ENCODE results near the gene NEURL1. TPM values are rescaled to one million over a fixed set of nuclear protein-coding genes. Genes with fewer than 3 reads are reported as not detected.

NEURL1 gene
- total and polyA plus RNA-seq, 9 donors: 0.28 to 5.6 (median 3.1) TPM

DNA sequence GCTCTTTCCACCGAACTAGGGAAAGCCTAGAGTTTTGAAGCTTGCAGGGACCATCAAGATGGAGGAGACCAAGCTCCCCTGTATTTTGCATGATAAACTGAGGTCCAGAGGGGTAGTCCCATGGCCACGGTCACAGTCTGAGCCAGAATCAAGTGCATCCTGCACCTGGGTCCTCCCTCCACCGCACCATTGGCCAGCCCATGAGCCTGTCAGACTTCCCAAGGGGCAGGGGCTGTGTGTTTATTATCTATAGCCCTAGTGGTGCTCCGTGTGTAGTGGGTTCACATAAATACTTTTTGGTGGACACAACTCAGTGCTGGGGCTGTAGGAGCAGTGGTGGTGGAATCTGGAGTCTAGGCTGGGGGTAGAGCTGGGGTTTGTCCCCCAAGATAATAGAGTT is 18.1 kb upstream of the NEURL1 start:
- intact Hi-C loops (cut with DNase I): loop anchor here in 1 of 4 donors (2.0 kb wide), 1 partner anchor 57 kb away; no protein-coding TSS in a partner anchor
- 78 to 83% (median 79%) methylated on average over 4 of the region's 4 CpGs for WGBS, 3 donors
- Histone ChIP-seq H3K4me3 (no peak overlapping the region), H3K4me1 (ENCODE audit: insufficient read depth) (no peaks in the 10 kb centered on the region), H3K9me3 (no peaks in the 10 kb centered on the region), H3K27ac (no peak overlapping the region), H3K27me3 (no peaks in the 10 kb centered on the region), H3K36me3 (no peaks in the 10 kb centered on the region)
- DNase-seq: no peak
- TF ChIP-seq POLR2A (IDR thresholded peaks at IDR 0.05) (no peak), EP300 (IDR thresholded peaks at IDR 0.05) (no peak), CTCF (IDR thresholded peaks at IDR 0.05) (no peak)

- 67 to 72% (median 72%) methylated on average over 11 of the region's 11 CpGs for WGBS, 3 donors
- Histone ChIP-seq H3K27me3 (no peaks in the 10 kb centered on the region), H3K27ac (no peak overlapping the region), H3K9me3 (no peaks in the 10 kb centered on the region), H3K4me3 (no peak overlapping the region), H3K36me3 (no peaks in the 10 kb centered on the region), H3K4me1 (ENCODE audit: insufficient read depth) (peaks cover 1% of the 10 kb centered on the region)
- intact Hi-C loops (cut with DNase I): no loop called here
- no peak for DNase-seq
- TF ChIP-seq EP300 (IDR thresholded peaks at IDR 0.05) (no peak), CTCF (IDR thresholded peaks at IDR 0.05) (no peak), POLR2A (IDR thresholded peaks at IDR 0.05) (no peak)
These were observed 17.3 kb upstream of the NEURL1 start for GRCh38 chr10:103476046-103476768.

- no peaks in the 10 kb centered on the region for H3K27me3 ChIP-seq
- 90 to 92% (median 91%) methylated on average over 22 of the region's 22 CpGs for WGBS, 3 donors
These were observed 14.8 kb upstream of the NEURL1 start for GRCh38 chr10:103478671-103479070.

DNA sequence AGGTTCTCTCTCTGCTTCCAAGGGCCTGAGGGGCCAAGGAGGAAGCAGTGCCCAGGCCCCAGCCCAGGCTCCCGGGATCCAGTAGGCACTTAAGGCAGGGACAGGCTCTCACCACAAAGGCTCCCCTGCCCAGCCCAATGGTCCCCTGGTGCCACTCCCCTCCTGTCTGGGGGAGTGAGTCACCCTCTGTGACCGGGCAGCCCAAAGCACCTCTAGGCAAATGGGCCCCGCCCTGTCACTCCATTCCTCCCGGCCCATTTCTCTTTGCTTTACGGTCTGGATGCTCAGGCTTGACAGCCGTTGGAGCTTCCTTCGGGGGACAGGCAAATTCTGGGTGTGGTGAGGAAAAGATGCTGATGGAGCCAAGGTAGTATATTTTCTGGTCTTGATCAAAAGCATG is 14.4 kb upstream of the NEURL1 start, which contains the start of gene CALHM3:
Gene CALHM3, minus strand, starts transcription at position 106 of the 400 bp plus-strand sequence. CDS start 208 bp downstream, outside the sequence.
- Histone ChIP-seq H3K27ac (no peak within 1 kb of the TSS), H3K9me3 (no peaks in the 10 kb centered on the region), H3K4me1 (ENCODE audit: insufficient read depth) (peaks cover 1% of the 10 kb centered on the region), H3K36me3 (no peaks in the 10 kb centered on the region), H3K4me3 (no peak within 1 kb of the TSS), H3K27me3 (no peaks in the 10 kb centered on the region)
- TF ChIP-seq POLR2A (IDR thresholded peaks at IDR 0.05) (no peak), EP300 (IDR thresholded peaks at IDR 0.05) (no peak), CTCF (IDR thresholded peaks at IDR 0.05) (no peak)
- 70 to 81% (median 80%) methylated on average over 7 of the region's 7 CpGs for WGBS, 3 donors
- intact Hi-C loops (cut with DNase I): loop anchor here in 1 of 4 donors (2.0 kb wide), 1 partner anchor 60 kb away; no protein-coding TSS in a partner anchor
- DNase-seq: no peak

More at GRCh38 chr10:103478671-103479070, 14.8 kb upstream of the NEURL1 start:
- Histone ChIP-seq H3K4me3 (no peak overlapping the region), H3K36me3 (no peaks in the 10 kb centered on the region), H3K4me1 (ENCODE audit: insufficient read depth) (peaks cover 1% of the 10 kb centered on the region), H3K9me3 (no peaks in the 10 kb centered on the region), H3K27ac (no peak overlapping the region)
- DNase-seq: no peak
- intact Hi-C loops (cut with DNase I): loop anchor here in 1 of 4 donors (2.0 kb wide), 1 partner anchor 60 kb away; no protein-coding TSS in a partner anchor
- TF ChIP-seq POLR2A (IDR thresholded peaks at IDR 0.05) (no peak), CTCF (IDR thresholded peaks at IDR 0.05) (no peak), EP300 (IDR thresholded peaks at IDR 0.05) (no peak)

Data from ovary (tissue), 9 donors.